ENCODE measurements around the gene BLOC1S3.

Gene BLOC1S3, protein sequence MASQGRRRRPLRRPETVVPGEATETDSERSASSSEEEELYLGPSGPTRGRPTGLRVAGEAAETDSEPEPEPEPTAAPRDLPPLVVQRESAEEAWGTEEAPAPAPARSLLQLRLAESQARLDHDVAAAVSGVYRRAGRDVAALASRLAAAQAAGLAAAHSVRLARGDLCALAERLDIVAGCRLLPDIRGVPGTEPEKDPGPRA

DNA sequence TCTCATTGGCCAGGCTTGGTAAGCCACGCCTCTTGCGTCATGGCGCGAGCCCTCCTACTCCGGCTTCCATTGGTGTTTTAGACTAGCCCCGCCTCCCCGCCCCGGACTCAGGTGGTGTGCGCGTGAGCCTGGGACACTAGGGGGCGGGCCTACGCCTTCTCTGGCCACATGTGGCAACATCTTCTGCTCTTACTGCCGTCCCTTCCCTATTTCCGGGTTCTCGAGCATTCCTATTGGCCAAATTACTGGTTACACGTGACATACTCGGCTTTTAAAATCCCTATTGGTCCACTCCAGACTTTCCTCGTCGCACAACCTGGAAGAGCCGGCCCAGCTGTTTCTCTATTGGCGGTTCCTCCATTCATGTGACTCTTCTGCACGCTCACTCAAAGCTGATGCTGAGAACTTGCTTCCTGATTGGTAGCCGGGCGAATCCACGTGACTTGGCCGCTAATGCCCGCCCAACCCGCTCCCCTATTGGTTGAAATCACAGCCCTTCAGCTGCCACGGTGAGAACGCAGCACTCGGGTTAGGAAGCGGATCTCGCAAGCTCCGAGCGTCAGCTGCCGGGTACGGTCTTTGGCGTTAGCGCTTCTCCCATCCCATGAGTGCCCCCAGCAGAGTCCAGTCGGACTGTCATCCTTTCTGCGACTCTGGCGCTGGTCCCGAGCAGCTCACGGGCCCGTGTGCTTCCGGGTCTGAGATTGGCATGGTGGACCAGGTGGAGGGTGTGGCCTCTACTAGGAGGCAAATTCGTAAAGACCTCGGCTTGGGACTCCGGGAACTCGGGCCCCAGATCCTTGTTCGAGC is at the start of gene BLOC1S3:
TSS of gene BLOC1S3 (plus strand) at position 523 of the 810 bp plus-strand sequence. CDS start 513 bp downstream, outside the sequence.
- ATAC-seq: peak; percentile 94

DNA sequence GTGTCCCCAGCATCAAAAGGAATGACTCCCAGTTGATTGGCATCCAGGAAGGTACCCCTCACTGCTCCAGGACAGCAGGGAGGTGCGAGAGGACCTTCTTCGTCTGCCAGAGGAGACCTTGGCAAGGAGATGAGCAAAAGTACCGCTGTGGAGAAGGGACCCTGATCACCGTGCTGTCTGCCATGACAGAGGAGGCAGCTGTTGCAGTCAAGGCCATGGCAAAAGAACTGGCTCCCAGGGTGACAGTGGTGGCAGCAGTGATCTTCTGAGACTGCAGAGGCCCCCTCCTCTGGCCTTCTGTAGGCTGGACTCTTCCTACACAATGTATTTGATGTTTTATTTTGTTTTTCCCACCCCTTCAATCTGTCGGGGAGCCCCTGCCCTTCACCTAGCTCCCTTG is 49.8 kb upstream of the BLOC1S3 start:
- ATAC-seq: no peak
- no peak for TF ChIP-seq OSR1 (CRISPR knock-in tag; IDR thresholded peaks at IDR 0.05)
- TF ChIP-seq, protein P1, sequence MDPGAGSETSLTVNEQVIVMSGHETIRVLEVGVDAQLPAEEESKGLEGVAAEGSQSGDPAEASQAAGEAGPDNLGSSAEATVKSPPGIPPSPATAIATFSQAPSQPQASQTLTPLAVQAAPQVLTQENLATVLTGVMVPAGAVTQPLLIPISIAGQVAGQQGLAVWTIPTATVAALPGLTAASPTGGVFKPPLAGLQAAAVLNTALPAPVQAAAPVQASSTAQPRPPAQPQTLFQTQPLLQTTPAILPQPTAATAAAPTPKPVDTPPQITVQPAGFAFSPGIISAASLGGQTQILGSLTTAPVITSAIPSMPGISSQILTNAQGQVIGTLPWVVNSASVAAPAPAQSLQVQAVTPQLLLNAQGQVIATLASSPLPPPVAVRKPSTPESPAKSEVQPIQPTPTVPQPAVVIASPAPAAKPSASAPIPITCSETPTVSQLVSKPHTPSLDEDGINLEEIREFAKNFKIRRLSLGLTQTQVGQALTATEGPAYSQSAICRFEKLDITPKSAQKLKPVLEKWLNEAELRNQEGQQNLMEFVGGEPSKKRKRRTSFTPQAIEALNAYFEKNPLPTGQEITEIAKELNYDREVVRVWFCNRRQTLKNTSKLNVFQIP (CRISPR knock-in tag; IDR thresholded peaks at IDR 0.05; ENCODE audit: borderline replicate concordance, low read depth): no peak
- TF ChIP-seq CSDC2 (CRISPR knock-in tag; IDR thresholded peaks at IDR 0.05): no peak
- TF ChIP-seq TOX (CRISPR knock-in tag; IDR thresholded peaks at IDR 0.05; ENCODE audit: borderline replicate concordance): no peak
- no peak for TF ChIP-seq ZNF8 (CRISPR knock-in tag; IDR thresholded peaks at IDR 0.05)
- no peak for TF ChIP-seq TCF4 (CRISPR knock-in tag; IDR thresholded peaks at IDR 0.05; ENCODE audit: borderline replicate concordance)

More for the DNA sequence above, at the start of gene BLOC1S3:
- TF ChIP-seq ZNF8 (CRISPR knock-in tag; IDR thresholded peaks at IDR 0.05) (no peak), ISL1 (CRISPR knock-in tag; IDR thresholded peaks at IDR 0.05) (no peak), ARNTL (CRISPR knock-in tag; IDR thresholded peaks at IDR 0.05; ENCODE audit: borderline replicate concordance, low read depth) (peak; percentile 97), ZFP3 (CRISPR knock-in tag; IDR thresholded peaks at IDR 0.05) (no peak)

DNA sequence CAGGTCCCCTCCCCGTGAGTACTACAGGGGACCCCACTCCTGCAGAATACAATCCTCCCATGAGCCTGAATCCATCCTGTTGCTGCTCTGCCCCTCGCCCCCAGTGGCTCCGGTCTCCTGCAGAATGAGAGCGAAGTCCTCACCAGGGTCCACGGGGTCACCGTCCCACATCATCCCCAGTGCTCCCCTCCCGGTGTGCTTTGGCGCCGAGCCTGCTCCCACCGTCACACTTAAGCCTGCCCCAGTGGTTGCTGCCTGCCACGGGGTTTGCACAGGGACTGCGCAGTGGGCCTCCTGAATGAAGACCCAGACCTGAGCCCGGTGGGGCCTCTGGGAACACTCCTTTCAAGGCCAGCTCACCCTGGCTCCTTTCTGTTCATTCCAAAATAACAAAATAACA is 48.3 kb upstream of the BLOC1S3 start:
- no peak for ATAC-seq
- TF ChIP-seq GLIS3 (CRISPR knock-in tag; IDR thresholded peaks at IDR 0.05) (no peak), PPARA (CRISPR knock-in tag; IDR thresholded peaks at IDR 0.05; ENCODE audit: borderline replicate concordance) (no peak), CSDC2 (CRISPR knock-in tag; IDR thresholded peaks at IDR 0.05) (no peak), TOX (CRISPR knock-in tag; IDR thresholded peaks at IDR 0.05; ENCODE audit: borderline replicate concordance) (no peak)
- TF ChIP-seq, protein P2, sequence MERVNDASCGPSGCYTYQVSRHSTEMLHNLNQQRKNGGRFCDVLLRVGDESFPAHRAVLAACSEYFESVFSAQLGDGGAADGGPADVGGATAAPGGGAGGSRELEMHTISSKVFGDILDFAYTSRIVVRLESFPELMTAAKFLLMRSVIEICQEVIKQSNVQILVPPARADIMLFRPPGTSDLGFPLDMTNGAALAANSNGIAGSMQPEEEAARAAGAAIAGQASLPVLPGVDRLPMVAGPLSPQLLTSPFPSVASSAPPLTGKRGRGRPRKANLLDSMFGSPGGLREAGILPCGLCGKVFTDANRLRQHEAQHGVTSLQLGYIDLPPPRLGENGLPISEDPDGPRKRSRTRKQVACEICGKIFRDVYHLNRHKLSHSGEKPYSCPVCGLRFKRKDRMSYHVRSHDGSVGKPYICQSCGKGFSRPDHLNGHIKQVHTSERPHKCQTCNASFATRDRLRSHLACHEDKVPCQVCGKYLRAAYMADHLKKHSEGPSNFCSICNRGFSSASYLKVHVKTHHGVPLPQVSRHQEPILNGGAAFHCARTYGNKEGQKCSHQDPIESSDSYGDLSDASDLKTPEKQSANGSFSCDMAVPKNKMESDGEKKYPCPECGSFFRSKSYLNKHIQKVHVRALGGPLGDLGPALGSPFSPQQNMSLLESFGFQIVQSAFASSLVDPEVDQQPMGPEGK (CRISPR knock-in tag; IDR thresholded peaks at IDR 0.05; ENCODE audit: borderline replicate concordance): no peak
- TF ChIP-seq, protein P3, sequence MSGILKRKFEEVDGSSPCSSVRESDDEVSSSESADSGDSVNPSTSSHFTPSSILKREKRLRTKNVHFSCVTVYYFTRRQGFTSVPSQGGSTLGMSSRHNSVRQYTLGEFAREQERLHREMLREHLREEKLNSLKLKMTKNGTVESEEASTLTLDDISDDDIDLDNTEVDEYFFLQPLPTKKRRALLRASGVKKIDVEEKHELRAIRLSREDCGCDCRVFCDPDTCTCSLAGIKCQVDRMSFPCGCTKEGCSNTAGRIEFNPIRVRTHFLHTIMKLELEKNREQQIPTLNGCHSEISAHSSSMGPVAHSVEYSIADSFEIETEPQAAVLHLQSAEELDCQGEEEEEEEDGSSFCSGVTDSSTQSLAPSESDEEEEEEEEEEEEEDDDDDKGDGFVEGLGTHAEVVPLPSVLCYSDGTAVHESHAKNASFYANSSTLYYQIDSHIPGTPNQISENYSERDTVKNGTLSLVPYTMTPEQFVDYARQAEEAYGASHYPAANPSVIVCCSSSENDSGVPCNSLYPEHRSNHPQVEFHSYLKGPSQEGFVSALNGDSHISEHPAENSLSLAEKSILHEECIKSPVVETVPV (CRISPR knock-in tag; IDR thresholded peaks at IDR 0.05): no peak

DNA sequence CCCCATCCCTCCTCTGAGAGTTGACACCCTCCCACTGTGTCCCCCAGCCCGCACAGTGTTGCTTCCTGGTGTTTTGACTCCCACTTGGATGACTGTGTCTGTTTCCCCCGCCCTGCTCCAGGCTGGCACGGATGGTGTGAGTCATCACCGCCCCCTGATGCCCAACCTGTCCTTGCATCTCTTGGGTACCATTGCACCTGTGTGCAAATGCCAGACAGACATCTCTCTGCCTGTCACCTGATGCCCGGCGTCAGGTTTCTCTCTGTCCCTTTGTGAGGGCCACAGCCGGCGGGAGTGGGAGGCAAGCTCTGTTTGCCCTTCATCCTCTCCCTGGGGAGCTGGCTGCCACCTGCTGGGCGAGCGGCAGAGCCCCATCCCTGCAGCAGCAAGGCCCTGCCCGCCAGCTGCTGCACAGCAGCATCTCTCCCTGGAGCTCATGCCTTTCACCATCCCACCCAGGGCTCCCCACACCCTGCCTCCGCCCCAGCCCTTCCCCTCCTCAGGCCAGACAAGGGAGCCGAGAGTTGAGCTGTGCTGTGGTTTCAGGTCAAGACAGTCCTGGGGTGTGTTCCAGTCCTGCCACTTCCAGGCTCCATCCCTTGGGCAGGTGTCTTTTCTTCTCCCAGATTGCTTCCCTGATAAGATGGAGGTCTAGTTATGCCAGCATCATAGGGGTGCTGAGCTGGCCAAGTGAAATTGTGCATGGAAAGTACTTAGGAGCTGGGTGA is 47.5 kb upstream of the BLOC1S3 start:
- TF ChIP-seq PPARA (CRISPR knock-in tag; IDR thresholded peaks at IDR 0.05; ENCODE audit: borderline replicate concordance): no peak
- TF ChIP-seq, protein P4, sequence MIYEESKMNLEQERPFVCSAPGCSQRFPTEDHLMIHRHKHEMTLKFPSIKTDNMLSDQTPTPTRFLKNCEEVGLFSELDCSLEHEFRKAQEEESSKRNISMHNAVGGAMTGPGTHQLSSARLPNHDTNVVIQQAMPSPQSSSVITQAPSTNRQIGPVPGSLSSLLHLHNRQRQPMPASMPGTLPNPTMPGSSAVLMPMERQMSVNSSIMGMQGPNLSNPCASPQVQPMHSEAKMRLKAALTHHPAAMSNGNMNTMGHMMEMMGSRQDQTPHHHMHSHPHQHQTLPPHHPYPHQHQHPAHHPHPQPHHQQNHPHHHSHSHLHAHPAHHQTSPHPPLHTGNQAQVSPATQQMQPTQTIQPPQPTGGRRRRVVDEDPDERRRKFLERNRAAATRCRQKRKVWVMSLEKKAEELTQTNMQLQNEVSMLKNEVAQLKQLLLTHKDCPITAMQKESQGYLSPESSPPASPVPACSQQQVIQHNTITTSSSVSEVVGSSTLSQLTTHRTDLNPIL (CRISPR knock-in tag; IDR thresholded peaks at IDR 0.05; ENCODE audit: low read depth): no peak
- TF ChIP-seq ZC3H10 (CRISPR knock-in tag; IDR thresholded peaks at IDR 0.05): no peak
- TF ChIP-seq ZNF70 (CRISPR knock-in tag; IDR thresholded peaks at IDR 0.05): no peak
- TF ChIP-seq, protein P1 (CRISPR knock-in tag; IDR thresholded peaks at IDR 0.05; ENCODE audit: borderline replicate concordance, low read depth): no peak
- TF ChIP-seq SNAI2 (CRISPR knock-in tag; IDR thresholded peaks at IDR 0.05): no peak
- TF ChIP-seq, protein P5, sequence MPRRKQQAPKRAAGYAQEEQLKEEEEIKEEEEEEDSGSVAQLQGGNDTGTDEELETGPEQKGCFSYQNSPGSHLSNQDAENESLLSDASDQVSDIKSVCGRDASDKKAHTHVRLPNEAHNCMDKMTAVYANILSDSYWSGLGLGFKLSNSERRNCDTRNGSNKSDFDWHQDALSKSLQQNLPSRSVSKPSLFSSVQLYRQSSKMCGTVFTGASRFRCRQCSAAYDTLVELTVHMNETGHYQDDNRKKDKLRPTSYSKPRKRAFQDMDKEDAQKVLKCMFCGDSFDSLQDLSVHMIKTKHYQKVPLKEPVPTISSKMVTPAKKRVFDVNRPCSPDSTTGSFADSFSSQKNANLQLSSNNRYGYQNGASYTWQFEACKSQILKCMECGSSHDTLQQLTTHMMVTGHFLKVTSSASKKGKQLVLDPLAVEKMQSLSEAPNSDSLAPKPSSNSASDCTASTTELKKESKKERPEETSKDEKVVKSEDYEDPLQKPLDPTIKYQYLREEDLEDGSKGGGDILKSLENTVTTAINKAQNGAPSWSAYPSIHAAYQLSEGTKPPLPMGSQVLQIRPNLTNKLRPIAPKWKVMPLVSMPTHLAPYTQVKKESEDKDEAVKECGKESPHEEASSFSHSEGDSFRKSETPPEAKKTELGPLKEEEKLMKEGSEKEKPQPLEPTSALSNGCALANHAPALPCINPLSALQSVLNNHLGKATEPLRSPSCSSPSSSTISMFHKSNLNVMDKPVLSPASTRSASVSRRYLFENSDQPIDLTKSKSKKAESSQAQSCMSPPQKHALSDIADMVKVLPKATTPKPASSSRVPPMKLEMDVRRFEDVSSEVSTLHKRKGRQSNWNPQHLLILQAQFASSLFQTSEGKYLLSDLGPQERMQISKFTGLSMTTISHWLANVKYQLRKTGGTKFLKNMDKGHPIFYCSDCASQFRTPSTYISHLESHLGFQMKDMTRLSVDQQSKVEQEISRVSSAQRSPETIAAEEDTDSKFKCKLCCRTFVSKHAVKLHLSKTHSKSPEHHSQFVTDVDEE (CRISPR knock-in tag; IDR thresholded peaks at IDR 0.05): no peak
- peak; percentile 58 for ATAC-seq
